Central memory CD8-positive, alpha-beta T cell (primary cell): ENCODE results near the gene DBH.

Experiments used
- ATAC-seq: fragments of 150-1000 bp; cut with Tn5 transposase; replicated peaks from 2 replicates; pipeline ENCODE4 v1.10.0; 2022; ENCODE audit warnings: mild to moderate bottlenecking, moderate FRiP score, moderate number of reproducible peaks; ENCODE audit not compliant: poor library complexity, severe bottlenecking; ENCODE audit errors: extremely low read depth
- DNase-seq, 2 donors: peaks; one replicate each; pipeline ENCODE4 v3.0.0; 2021; ENCODE audit warnings: low spot score in 2 of 2
- H3K27ac Mint-ChIP-seq: one replicate; pipeline ENCODE4 v1.8.0; 2022; ENCODE audit warnings: low read depth, mild to moderate bottlenecking, moderate library complexity, mixed read lengths
- H3K27me3 Mint-ChIP-seq: one replicate; pipeline ENCODE4 v1.8.0; 2022; ENCODE audit warnings: mixed read lengths
- H3K36me3 Mint-ChIP-seq: one replicate; pipeline ENCODE4 v1.8.0; 2022; ENCODE audit warnings: mild to moderate bottlenecking, moderate library complexity, mixed read lengths; ENCODE audit not compliant: insufficient read depth
- H3K4me1 Mint-ChIP-seq: one replicate; pipeline ENCODE4 v1.8.0; 2022; ENCODE audit warnings: mixed read lengths
- H3K4me3 Mint-ChIP-seq: one replicate; pipeline ENCODE4 v1.8.0; 2022; ENCODE audit warnings: mild to moderate bottlenecking, moderate library complexity, mixed read lengths
- H3K9me3 Mint-ChIP-seq: one replicate; pipeline ENCODE4 v1.8.0; 2022; ENCODE audit warnings: mixed read lengths

DBH gene

DNA sequence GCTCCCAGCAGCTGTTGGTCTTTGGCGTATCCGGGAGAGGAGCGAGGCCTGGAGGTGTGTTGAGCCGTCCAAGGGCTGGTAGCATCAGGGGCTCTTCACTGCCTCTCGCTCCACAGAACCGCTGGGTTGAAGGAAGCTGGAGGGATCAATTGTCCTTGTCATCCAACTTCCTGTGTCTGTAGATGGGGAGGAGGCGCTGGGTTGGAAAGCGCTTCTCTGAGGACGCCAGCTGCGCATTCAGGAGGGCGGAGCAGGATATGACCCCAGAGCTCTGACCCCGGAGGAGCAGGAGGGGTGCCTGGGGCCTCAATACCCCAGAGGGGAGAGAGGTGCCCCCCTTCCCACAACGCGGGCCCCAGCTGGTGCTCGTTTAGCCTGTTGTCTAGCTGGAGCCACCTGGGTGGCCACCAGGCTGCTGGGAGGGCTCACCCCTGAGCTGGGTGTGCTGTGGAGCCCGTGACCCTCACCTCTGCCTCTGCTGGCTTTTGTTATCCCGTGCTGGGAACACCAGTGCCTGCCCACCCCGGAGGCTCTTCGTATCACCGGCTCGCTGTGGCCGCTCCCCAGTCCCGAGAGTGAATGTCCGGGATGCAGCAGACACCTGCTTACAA lies 2.0 kb upstream of the DBH start:
- Mint-ChIP-seq H3K27ac (no peak overlapping the region), H3K4me3 (no peak overlapping the region), H3K27me3 (peaks cover 10% of the 10 kb centered on the region), H3K36me3 (no peaks in the 10 kb centered on the region), H3K4me1 (no peaks in the 10 kb centered on the region), H3K9me3 (no peaks in the 10 kb centered on the region)
- no peak for DNase-seq
- no peak for ATAC-seq

GRCh38 chr9:133635098-133635497 lies 1.1 kb upstream of the DBH start:
- no peak overlapping the region for H3K4me3 Mint-ChIP-seq
- peaks cover 10% of the 10 kb centered on the region for H3K27me3 Mint-ChIP-seq
- no peaks in the 10 kb centered on the region for H3K9me3 Mint-ChIP-seq
- ATAC-seq (no peak), DNase-seq (no peak)
- no peaks in the 10 kb centered on the region for H3K36me3 Mint-ChIP-seq
- no peak overlapping the region for H3K27ac Mint-ChIP-seq
- H3K4me1 Mint-ChIP-seq: no peaks in the 10 kb centered on the region

DNA sequence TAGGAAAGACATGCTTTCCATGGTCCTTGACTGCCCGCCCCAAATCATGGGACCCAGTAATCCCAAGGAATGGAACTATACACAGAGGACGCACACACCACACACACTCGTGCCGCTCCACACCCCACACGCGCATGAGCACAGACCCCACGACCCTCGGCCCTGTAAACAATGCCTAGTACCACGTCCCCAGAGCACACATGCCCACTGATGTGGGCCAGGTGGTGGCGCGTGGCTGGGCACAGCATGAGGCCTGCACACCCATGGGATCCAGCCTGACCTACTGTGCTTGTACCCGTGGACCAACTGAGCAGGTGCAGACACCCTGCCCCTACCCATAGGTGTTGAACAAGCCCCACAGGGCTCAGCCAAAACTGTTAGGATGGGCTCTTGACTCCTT lies 739 bp downstream of the DBH start:
- Mint-ChIP-seq H3K9me3 (no peaks in the 10 kb centered on the region), H3K27ac (no peak overlapping the region), H3K36me3 (no peaks in the 10 kb centered on the region), H3K27me3 (peaks cover 18% of the 10 kb centered on the region), H3K4me3 (no peak overlapping the region), H3K4me1 (no peaks in the 10 kb centered on the region)
- DNase-seq (no peak), ATAC-seq (no peak)

DNA sequence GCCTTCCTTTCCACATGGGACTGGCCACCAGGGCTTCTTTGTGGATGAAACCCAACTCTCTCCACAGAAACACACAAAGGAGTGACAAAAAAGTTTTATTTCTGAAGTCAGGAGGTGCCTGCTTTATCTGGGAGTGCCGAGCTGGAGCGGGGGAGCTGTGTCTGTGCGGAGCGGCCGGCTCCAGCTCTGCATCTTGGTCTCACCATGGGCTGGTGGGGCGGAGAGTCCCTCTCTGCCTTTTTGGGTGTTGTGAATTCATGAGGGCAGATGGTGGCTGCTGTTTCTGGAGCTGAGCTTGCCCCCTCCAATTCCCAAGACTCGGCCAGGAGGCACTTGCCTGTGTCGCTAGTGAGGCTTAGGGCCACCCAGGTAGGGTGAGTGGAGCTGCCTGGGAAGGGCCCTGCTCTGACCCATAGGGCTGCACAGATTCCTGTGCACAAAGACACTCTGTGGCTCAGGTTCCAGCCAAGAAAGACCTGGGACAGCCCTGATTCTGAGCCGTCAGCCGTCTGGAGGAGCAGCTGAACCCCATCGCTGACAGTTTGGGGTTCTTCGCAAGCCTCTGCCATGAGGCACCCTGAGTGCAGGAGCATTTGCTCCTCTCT lies 1.4 kb downstream of the DBH start:
- Mint-ChIP-seq H3K27me3 (peaks cover 20% of the 10 kb centered on the region), H3K9me3 (no peaks in the 10 kb centered on the region), H3K36me3 (no peaks in the 10 kb centered on the region), H3K27ac (no peak overlapping the region), H3K4me3 (no peak overlapping the region), H3K4me1 (no peaks in the 10 kb centered on the region)
- no peak for ATAC-seq
- DNase-seq: no peak

GRCh38 chr9:133638076-133638475 lies 1.9 kb downstream of the DBH start:
- no peak overlapping the region for H3K4me3 Mint-ChIP-seq
- no peak overlapping the region for H3K27ac Mint-ChIP-seq
- H3K9me3 Mint-ChIP-seq: no peaks in the 10 kb centered on the region
- H3K36me3 Mint-ChIP-seq: no peaks in the 10 kb centered on the region
- no peaks in the 10 kb centered on the region for H3K4me1 Mint-ChIP-seq
- H3K27me3 Mint-ChIP-seq: peaks cover 20% of the 10 kb centered on the region
- DNase-seq: no peak
- no peak for ATAC-seq

- no peak for DNase-seq
- Mint-ChIP-seq H3K27ac (no peak overlapping the region), H3K36me3 (no peaks in the 10 kb centered on the region), H3K4me1 (no peaks in the 10 kb centered on the region), H3K27me3 (peaks cover 20% of the 10 kb centered on the region), H3K9me3 (no peaks in the 10 kb centered on the region), H3K4me3 (no peak overlapping the region)
- ATAC-seq: no peak
These were observed 2.5 kb downstream of the DBH start for GRCh38 chr9:133638711-133639110.

- DNase-seq: no peak
- H3K9me3 Mint-ChIP-seq: no peaks in the 10 kb centered on the region
- H3K27me3 Mint-ChIP-seq: peaks cover 20% of the 10 kb centered on the region
- no peaks in the 10 kb centered on the region for H3K4me1 Mint-ChIP-seq
- no peak overlapping the region for H3K4me3 Mint-ChIP-seq
- no peaks in the 10 kb centered on the region for H3K36me3 Mint-ChIP-seq
- ATAC-seq: no peak
- no peak overlapping the region for H3K27ac Mint-ChIP-seq
These were observed 3.5 kb downstream of the DBH start for GRCh38 chr9:133639613-133640012.

DNA sequence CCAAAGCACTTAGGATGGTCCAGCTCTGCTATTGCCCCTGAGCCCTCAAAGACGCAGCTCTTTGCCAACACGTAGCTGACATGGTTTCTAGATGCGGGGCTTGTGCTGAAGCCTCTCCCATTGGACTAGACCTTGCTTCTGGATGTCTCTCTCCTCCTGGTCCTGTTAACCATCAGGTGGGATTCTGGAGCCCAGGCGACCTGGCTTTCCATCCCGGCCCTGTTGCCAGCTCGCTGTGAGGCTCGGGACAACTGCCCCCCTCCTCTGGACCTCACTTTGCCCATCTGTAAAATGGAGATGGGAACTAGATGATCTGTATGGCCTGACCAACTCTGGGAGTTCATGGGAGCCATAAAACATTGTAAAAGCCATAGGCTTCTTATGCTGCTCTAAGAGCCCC lies 4.0 kb downstream of the DBH start:
- H3K36me3 Mint-ChIP-seq: no peaks in the 10 kb centered on the region
- peaks cover 20% of the 10 kb centered on the region for H3K27me3 Mint-ChIP-seq
- no peak overlapping the region for H3K4me3 Mint-ChIP-seq
- no peak overlapping the region for H3K27ac Mint-ChIP-seq
- DNase-seq (no peak), ATAC-seq (no peak)
- no peaks in the 10 kb centered on the region for H3K9me3 Mint-ChIP-seq
- no peaks in the 10 kb centered on the region for H3K4me1 Mint-ChIP-seq

- no peak for ATAC-seq
- Mint-ChIP-seq H3K4me1 (no peaks in the 10 kb centered on the region), H3K9me3 (no peaks in the 10 kb centered on the region), H3K4me3 (no peak overlapping the region), H3K27ac (no peak overlapping the region), H3K27me3 (peaks cover 20% of the 10 kb centered on the region), H3K36me3 (no peaks in the 10 kb centered on the region)
- no peak for DNase-seq
These were observed 4.6 kb downstream of the DBH start for GRCh38 chr9:133640580-133641395.

DNA sequence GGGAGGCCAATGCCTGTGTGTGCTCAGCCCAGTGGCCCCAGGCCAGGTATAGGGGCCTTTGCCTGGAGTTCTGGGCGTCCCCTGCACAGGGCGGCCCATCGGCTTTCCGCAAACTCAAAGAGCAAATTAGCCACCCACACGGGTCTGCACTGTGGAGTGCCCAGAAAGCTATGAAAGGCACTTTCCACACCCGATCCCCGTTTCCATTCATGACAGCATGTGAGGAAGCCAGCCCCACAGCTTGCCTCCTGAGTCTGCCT lies 5.2 kb downstream of the DBH start:
- Mint-ChIP-seq H3K27me3 (peaks cover 20% of the 10 kb centered on the region), H3K27ac (no peak overlapping the region), H3K36me3 (peaks cover under 1% of the 10 kb centered on the region), H3K9me3 (no peaks in the 10 kb centered on the region), H3K4me3 (no peak overlapping the region), H3K4me1 (no peaks in the 10 kb centered on the region)
- ATAC-seq (no peak), DNase-seq (no peak)

DNA sequence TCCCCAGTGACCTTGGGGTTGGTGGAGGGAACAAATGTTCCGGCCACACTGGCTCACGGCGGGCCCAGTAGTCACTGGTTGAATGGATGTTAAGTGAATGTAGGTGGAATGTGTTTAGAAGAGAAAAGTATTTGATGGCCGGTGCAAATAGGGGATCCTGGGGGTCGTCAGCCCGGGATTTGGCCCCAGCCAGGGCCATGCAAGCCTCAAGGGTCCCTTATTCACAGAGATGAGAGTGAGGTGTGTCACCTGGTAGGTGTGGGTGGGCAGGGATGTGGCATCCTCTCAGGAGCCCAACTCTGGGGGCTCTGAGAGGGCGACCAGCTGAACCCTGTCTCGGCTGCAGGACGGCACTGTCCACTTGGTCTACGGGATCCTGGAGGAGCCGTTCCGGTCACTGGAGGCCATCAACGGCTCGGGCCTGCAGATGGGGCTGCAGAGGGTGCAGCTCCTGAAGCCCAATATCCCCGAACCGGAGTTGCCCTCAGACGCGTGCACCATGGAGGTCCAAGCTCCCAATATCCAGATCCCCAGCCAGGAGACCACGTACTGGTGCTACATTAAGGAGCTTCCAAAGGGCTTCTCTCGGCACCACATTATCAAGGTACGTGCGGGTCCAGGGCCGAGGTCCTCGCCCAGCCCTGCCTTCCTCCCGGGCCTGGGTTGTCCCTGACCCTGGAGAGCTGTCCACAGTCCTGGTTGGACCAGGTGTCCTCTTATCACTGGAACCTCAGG lies 5.9 kb downstream of the DBH start:
- Mint-ChIP-seq H3K27me3 (peaks cover 20% of the 10 kb centered on the region), H3K9me3 (no peaks in the 10 kb centered on the region), H3K4me3 (no peak overlapping the region), H3K27ac (no peak overlapping the region), H3K36me3 (peaks cover 1% of the 10 kb centered on the region), H3K4me1 (no peaks in the 10 kb centered on the region)
- DNase-seq (no peak), ATAC-seq (no peak)

DNA sequence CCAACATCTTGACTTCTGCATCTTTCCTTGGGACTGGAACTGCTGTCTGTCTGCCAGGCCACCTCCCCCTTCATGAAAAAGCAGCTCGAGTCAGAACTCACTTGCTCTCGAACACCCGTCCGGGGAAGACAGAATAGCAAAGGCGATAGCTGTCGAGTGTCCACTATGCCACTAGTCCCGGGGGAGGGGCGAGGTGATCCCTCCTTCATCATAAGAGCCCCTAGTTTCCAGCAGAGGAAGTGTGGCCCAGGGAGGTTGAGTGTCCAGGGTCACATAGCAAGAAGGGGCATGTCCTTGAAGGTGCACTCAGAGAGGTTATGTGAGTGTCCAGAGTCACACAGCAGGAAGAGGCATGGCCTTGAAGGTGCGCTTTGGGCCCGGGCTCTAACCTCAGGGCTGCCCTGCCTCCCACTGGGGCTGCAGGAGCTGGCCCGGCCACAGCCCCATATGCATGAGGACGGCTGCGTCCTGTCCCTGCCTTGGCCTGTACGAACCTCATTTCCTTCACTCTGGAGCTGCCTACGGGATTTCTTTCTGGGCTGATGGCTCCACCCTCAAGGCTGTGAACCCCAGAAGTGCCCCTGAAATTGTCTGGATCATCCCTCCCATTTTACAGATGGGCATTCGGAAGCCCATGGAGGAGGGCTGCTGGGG lies 6.7 kb downstream of the DBH start:
- Mint-ChIP-seq H3K9me3 (no peaks in the 10 kb centered on the region), H3K4me1 (no peaks in the 10 kb centered on the region), H3K27me3 (peaks cover 20% of the 10 kb centered on the region), H3K27ac (no peak overlapping the region), H3K4me3 (no peak overlapping the region), H3K36me3 (peaks cover 1% of the 10 kb centered on the region)
- ATAC-seq: no peak
- no peak for DNase-seq
